ENCODE data around the gene MMEL1. TPM values are rescaled to one million over a fixed set of nuclear protein-coding genes. Genes with fewer than 3 reads are reported as not detected.

The MMEL1 gene
- total and polyA plus RNA-seq, 2 donors (not counting 1 experiment from before 2014, with no cell fraction given) = not detected

DNA sequence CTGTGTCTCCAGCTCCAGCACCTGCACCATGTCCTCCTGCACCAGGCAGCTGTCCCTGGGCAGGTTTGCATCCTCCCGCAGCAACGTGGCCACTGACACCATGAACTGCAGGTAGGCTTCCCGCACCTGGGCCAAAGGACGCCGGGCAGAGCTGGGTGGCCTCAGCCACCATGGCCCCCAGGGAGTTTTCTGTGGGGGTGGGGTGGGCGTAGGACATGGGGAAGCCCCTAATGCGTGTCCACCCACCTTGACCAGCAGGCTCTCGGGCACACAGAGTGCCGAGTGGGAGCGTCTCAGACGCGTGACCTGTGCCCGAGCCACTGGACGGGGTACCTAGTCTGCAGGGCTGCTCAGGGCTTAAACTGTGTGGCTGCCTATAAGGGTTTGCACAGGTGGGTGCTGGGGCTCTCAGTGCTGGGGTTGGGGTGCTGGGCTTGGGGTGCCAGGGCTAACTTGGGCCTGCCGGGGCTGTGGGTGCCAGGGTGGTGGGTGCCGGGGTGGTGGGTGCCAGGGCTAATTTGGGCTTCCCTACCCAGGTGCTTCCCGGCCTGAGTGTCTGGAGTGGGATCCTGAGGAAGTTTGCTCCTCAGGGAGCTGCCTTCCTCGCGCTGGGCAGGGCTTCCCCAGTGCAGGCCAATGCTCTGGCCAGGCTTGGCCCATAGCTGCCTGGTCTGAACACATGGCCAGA lies 28.5 kb downstream of the MMEL1 start:
- Histone ChIP-seq H3K36me3 (replicated peaks in 1 of 2; ENCODE audit: control extremely low read depth in 1 of 2, control insufficient read depth in 1 of 2, extremely low read depth in 1 of 2, insufficient read depth in 2 of 2, low read length in 1 of 2) (no peaks in the 10 kb centered on the region), H3K4me3 (ENCODE audit: control extremely low read depth in 1 of 5, extremely low read depth in 1 of 5, insufficient read depth in 1 of 5, low read depth in 2 of 5, low read length in 4 of 5) (no peak overlapping the region), H3K9me3 (ENCODE audit: control extremely low read depth in 1 of 3, control insufficient read depth in 2 of 3, insufficient read depth in 1 of 3, low read length in 2 of 3) (no peaks in the 10 kb centered on the region), H3K79me2 (ENCODE audit: control insufficient read depth, insufficient read depth, low read length) (no peaks in the 10 kb centered on the region), H3K9ac (ENCODE audit: low read length) (no peak overlapping the region), H3K4me2 (replicated peaks; ENCODE audit: low read depth, low read length, poor library complexity, severe bottlenecking) (no peak overlapping the region), H2AFZ (ENCODE audit: insufficient read depth, low read depth, low read length, poor library complexity, severe bottlenecking) (no peak overlapping the region), H4K20me1 (ENCODE audit: control insufficient read depth, insufficient read depth, low read length, poor library complexity, severe bottlenecking) (no peaks in the 10 kb centered on the region), H3K27me3 (replicated peaks in 1 of 4; ENCODE audit: control extremely low read depth in 1 of 4, control insufficient read depth in 3 of 4, insufficient read depth in 4 of 4, low read length in 3 of 4) (peaks cover 0 to 5% (median 1%) of the 10 kb centered on the region in 4 experiments), H3K27ac (ENCODE audit: low read length in 2 of 2) (no peak overlapping the region), H3K4me1 (ENCODE audit: control insufficient read depth in 2 of 2, insufficient read depth in 2 of 2, low read length in 2 of 2) (no peaks in the 10 kb centered on the region)
- no peaks in the 10 kb centered on the region for H3K4me1 Mint-ChIP-seq
- H3K27ac Mint-ChIP-seq = no peak overlapping the region
- CTCF ChIA-PET = interaction anchor here (0.9 kb wide), 1 partner anchor 32 kb away, joined by 3 read pairs; no protein-coding TSS in a partner anchor
- POLR2A ChIA-PET = no interaction called here
- ATAC-seq (ENCODE audit: low read depth) (no peak), DNase-seq (no peak)
- intact Hi-C loops (cut with micrococcal nuclease) = no loop called here
- H3K27me3 Mint-ChIP-seq = peaks cover 14% of the 10 kb centered on the region
- TF ChIP-seq EZH2 (IDR thresholded peaks at IDR 0.05; ENCODE audit: borderline replicate concordance, insufficient read depth, low read depth, low read length, poor library complexity, severe bottlenecking) (no peak), CTCF (IDR thresholded peaks at IDR 0.05) (no peak)
- WGBS (ENCODE audit: insufficient coverage) = 84% methylated on average over 18 of the region's 19 CpGs
- H3K4me3 Mint-ChIP-seq = no peak overlapping the region
- peaks cover 4% of the 10 kb centered on the region for H3K9me3 Mint-ChIP-seq (ENCODE audit: insufficient read depth)

DNA sequence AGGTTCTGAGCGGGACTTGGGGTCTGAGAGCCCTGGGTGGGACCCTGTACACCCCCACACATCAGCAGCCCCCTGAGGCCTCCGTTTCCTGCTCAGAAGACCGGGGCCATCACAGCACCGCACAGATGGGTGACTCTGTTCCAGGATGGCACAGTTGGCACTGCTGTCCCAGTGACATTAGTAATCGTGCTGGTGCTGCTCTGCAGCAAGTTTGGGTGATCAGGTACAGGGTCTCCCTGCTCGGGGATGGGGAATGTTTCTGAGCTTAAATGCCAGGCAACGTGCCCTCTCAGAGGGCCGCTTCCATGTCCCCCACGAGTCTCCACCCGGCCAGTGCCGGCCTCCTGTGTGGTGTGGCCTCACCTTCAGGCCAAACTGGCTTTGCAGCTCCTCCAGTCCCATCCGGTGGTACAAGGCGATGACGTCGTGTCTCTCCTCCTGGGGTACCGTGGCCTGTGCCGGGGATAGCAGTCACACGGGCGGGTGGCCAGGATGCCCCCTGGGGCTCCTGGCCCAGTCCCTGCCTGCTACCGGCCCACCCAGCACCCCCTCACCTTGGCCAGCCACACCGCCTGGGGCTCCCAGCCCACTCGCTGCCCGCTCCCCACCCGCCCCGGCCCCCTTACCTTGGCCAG lies 29.2 kb downstream of the MMEL1 start:
- WGBS (ENCODE audit: insufficient coverage) = 87% methylated on average over 25 of the region's 25 CpGs
- Histone ChIP-seq H4K20me1 (ENCODE audit: control insufficient read depth, insufficient read depth, low read length, poor library complexity, severe bottlenecking) (no peaks in the 10 kb centered on the region), H3K27me3 (replicated peaks in 1 of 4; ENCODE audit: control extremely low read depth in 1 of 4, control insufficient read depth in 3 of 4, insufficient read depth in 4 of 4, low read length in 3 of 4) (peaks cover 0 to 5% (median 1%) of the 10 kb centered on the region in 4 experiments), H3K4me2 (replicated peaks; ENCODE audit: low read depth, low read length, poor library complexity, severe bottlenecking) (no peak overlapping the region), H3K36me3 (replicated peaks in 1 of 2; ENCODE audit: control extremely low read depth in 1 of 2, control insufficient read depth in 1 of 2, extremely low read depth in 1 of 2, insufficient read depth in 2 of 2, low read length in 1 of 2) (no peaks in the 10 kb centered on the region), H3K9ac (ENCODE audit: low read length) (no peak overlapping the region), H3K4me1 (ENCODE audit: control insufficient read depth in 2 of 2, insufficient read depth in 2 of 2, low read length in 2 of 2) (no peaks in the 10 kb centered on the region), H3K4me3 (ENCODE audit: control extremely low read depth in 1 of 5, extremely low read depth in 1 of 5, insufficient read depth in 1 of 5, low read depth in 2 of 5, low read length in 4 of 5) (no peak overlapping the region), H3K27ac (ENCODE audit: low read length in 2 of 2) (no peak overlapping the region), H3K9me3 (ENCODE audit: control extremely low read depth in 1 of 3, control insufficient read depth in 2 of 3, insufficient read depth in 1 of 3, low read length in 2 of 3) (peaks cover 1 to 2% (median 2%) of the 10 kb centered on the region in 3 donors), H2AFZ (ENCODE audit: insufficient read depth, low read depth, low read length, poor library complexity, severe bottlenecking) (no peak overlapping the region), H3K79me2 (ENCODE audit: control insufficient read depth, insufficient read depth, low read length) (no peaks in the 10 kb centered on the region)
- DNase-seq = no peak
- H3K9me3 Mint-ChIP-seq (ENCODE audit: insufficient read depth) = peaks cover 5% of the 10 kb centered on the region
- H3K27me3 Mint-ChIP-seq = peaks cover 14% of the 10 kb centered on the region
- no peak overlapping the region for H3K4me3 Mint-ChIP-seq
- CTCF ChIA-PET = interaction anchor here (0.9 kb wide), 1 partner anchor 32 kb away, joined by 3 read pairs; no protein-coding TSS in a partner anchor
- no peaks in the 10 kb centered on the region for H3K4me1 Mint-ChIP-seq
- ATAC-seq (ENCODE audit: low read depth) = no peak
- intact Hi-C loops (cut with micrococcal nuclease) = no loop called here
- no peak for TF ChIP-seq EZH2 (IDR thresholded peaks at IDR 0.05; ENCODE audit: borderline replicate concordance, insufficient read depth, low read depth, low read length, poor library complexity, severe bottlenecking)
- TF ChIP-seq CTCF (IDR thresholded peaks at IDR 0.05) = no peak
- POLR2A ChIA-PET = no interaction called here
- H3K27ac Mint-ChIP-seq = no peak overlapping the region

Measured in B cell (primary cell).